ENCODE measurements around the gene DLX1.
"Not testable (repeated sequence)": the region's sequence is repeated elsewhere in the genome, so short reads cannot be mapped to it uniquely, and the experiment has no call there.

DLX1 gene

GRCh38 chr2:172114579-172114978, 29.3 kb downstream of the DLX1 start:
- DNase-seq (ENCODE audit: low read depth), result no peak

GRCh38 chr2:172116107-172116506, 30.8 kb downstream of the DLX1 start:
- DNase-seq (ENCODE audit: low read depth), result no peak

GRCh38 chr2:172119089-172119488, 33.8 kb downstream of the DLX1 start:
- peak; percentile 88 for DNase-seq (ENCODE audit: low read depth)

GRCh38 chr2:172120118-172120517, 34.8 kb downstream of the DLX1 start:
- DNase-seq (ENCODE audit: low read depth), result no peak

- peak; percentile 23 for DNase-seq (ENCODE audit: low read depth)
Observed at GRCh38 chr2:172128484-172128883, 43.2 kb downstream of the DLX1 start.

GRCh38 chr2:172129404-172129803, 44.1 kb downstream of the DLX1 start:
- DNase-seq (ENCODE audit: low read depth), result no peak

- no peak for DNase-seq (ENCODE audit: low read depth)
Observed at GRCh38 chr2:172131713-172132555, 46.6 kb downstream of the DLX1 start.

- DNase-seq (ENCODE audit: low read depth), result peak; percentile 8
Observed at GRCh38 chr2:172134270-172134669, 49.0 kb downstream of the DLX1 start.

- DNase-seq (ENCODE audit: low read depth), result no peak
Observed at GRCh38 chr2:172135446-172135845, 50.1 kb downstream of the DLX1 start.

- DNase-seq (ENCODE audit: low read depth), result no peak
Observed at GRCh38 chr2:172137109-172137508, 51.8 kb downstream of the DLX1 start.

- DNase-seq (ENCODE audit: low read depth), result no peak
Observed at GRCh38 chr2:172137943-172138342, 52.6 kb downstream of the DLX1 start.

GRCh38 chr2:172138727-172139126, 53.4 kb downstream of the DLX1 start:
- DNase-seq (ENCODE audit: low read depth), result not testable (repeated sequence)
